Measurements from ENCODE around the gene MEGF9. TPM values are rescaled to one million over a fixed set of nuclear protein-coding genes. Genes with fewer than 3 reads are reported as not detected.

Gene MEGF9
- total RNA-seq, 1 donor from 2014 or later, result 17.7 TPM

DNA sequence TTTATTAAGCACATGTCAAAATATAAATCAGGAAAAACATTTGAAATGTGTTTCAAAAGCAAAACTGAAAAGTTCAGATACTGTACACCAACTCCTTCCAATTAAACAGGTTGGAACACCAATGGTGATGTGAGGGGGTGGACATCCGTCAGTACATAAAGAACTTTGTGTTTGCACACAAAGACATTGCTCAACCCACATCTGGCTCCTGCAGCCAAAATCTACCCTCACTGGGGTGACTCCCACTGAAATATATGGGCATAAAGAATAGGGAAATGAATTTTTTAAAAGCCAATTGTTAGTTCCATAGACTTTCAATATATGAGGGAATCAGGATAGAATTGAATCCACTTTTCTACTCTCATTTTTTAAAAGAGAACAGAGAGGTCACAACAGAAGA, 63.9 kb downstream of the MEGF9 start:
- no peak overlapping the region for H3K4me2 ChIP-seq (ENCODE audit: low read length)
- FAIRE-seq (no peak), DNase-seq (ENCODE audit: low read depth) (no peak)
- no peaks in the 10 kb centered on the region for H3K36me3 Mint-ChIP-seq (ENCODE audit: low read depth, unreplicated experiment)
- H3K27ac ChIP-seq (ENCODE audit: low read depth, low read length), result no peak overlapping the region
- H4K20me1 ChIP-seq (ENCODE audit: insufficient read depth, low read length), result no peaks in the 10 kb centered on the region
- H3K9me3 Mint-ChIP-seq (ENCODE audit: unreplicated experiment), result no peaks in the 10 kb centered on the region
- H3K79me2 ChIP-seq (ENCODE audit: insufficient read depth, low read length), result no peaks in the 10 kb centered on the region
- no peaks in the 10 kb centered on the region for H3K9me3 ChIP-seq (ENCODE audit: insufficient read depth, low read depth, low read length)
- TF ChIP-seq, protein P1, sequence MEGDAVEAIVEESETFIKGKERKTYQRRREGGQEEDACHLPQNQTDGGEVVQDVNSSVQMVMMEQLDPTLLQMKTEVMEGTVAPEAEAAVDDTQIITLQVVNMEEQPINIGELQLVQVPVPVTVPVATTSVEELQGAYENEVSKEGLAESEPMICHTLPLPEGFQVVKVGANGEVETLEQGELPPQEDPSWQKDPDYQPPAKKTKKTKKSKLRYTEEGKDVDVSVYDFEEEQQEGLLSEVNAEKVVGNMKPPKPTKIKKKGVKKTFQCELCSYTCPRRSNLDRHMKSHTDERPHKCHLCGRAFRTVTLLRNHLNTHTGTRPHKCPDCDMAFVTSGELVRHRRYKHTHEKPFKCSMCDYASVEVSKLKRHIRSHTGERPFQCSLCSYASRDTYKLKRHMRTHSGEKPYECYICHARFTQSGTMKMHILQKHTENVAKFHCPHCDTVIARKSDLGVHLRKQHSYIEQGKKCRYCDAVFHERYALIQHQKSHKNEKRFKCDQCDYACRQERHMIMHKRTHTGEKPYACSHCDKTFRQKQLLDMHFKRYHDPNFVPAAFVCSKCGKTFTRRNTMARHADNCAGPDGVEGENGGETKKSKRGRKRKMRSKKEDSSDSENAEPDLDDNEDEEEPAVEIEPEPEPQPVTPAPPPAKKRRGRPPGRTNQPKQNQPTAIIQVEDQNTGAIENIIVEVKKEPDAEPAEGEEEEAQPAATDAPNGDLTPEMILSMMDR (IDR thresholded peaks at IDR 0.05; ENCODE audit: insufficient read depth, low read depth, low read length), result no peak
- no peak for TF ChIP-seq EZH2 (IDR thresholded peaks at IDR 0.05; ENCODE audit: insufficient read depth, low read length)
- no peak overlapping the region for H3K4me3 ChIP-seq (ENCODE audit: insufficient read depth, low read depth, low read length)
- H3K36me3 ChIP-seq (ENCODE audit: insufficient read depth, low read length), result no peaks in the 10 kb centered on the region
- no peaks in the 10 kb centered on the region for H3K4me1 ChIP-seq (ENCODE audit: insufficient read depth, low read length)
- peaks cover 3% of the 10 kb centered on the region for H3K4me1 Mint-ChIP-seq (ENCODE audit: low read depth, unreplicated experiment)
- no peaks in the 10 kb centered on the region for H3K27me3 ChIP-seq (ENCODE audit: insufficient read depth, low read length)
- no peak overlapping the region for H3K9ac ChIP-seq (ENCODE audit: low read length)
- H3K4me3 Mint-ChIP-seq (ENCODE audit: unreplicated experiment), result no peak overlapping the region
- no peaks in the 10 kb centered on the region for H3K27me3 Mint-ChIP-seq (ENCODE audit: low read depth, unreplicated experiment)
- H3K27ac Mint-ChIP-seq (ENCODE audit: unreplicated experiment), result no peak overlapping the region
- H2AFZ ChIP-seq (ENCODE audit: low read depth, low read length), result no peak overlapping the region

DNA sequence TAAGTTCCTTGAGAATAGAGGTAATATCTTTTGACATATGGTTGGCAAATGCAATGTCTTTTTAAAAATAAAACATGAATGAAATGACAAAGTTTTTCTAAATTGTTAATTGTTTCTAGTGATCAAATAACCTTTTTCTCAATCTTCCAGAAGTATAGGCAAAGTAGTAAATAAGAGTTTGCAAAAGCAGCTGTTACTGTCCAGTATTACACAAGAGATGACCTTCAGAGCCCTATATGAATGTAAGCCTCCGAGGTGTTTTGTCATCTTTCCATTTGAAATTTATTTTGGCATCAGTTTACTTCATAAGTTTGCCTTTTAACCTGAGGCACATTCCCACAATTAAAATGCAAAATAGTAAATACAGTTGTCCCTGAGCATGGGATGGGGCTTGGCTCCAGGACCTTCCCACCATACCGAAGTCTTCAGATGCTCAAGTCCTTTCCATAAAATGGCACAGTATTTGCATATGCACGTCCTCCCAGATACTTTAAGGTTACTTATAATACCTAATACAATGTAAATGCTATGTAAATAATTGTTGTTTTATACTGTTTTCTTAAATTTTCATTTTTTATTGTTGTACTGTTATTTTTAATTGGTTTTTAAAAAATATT, 65.6 kb downstream of the MEGF9 start:
- H3K4me2 ChIP-seq (ENCODE audit: low read length), result no peak overlapping the region
- FAIRE-seq, result no peak
- no peak overlapping the region for H3K27ac ChIP-seq (ENCODE audit: low read depth, low read length)
- H3K4me3 ChIP-seq (ENCODE audit: insufficient read depth, low read depth, low read length), result no peak overlapping the region
- Mint-ChIP-seq H3K27ac (ENCODE audit: unreplicated experiment) (no peak overlapping the region), H3K27me3 (ENCODE audit: low read depth, unreplicated experiment) (no peaks in the 10 kb centered on the region), H3K36me3 (ENCODE audit: low read depth, unreplicated experiment) (no peaks in the 10 kb centered on the region), H3K9me3 (ENCODE audit: unreplicated experiment) (no peaks in the 10 kb centered on the region), H3K4me3 (ENCODE audit: unreplicated experiment) (no peak overlapping the region), H3K4me1 (ENCODE audit: low read depth, unreplicated experiment) (peaks cover under 1% of the 10 kb centered on the region)
- H3K9me3 ChIP-seq (ENCODE audit: insufficient read depth, low read depth, low read length), result no peaks in the 10 kb centered on the region
- no peak for DNase-seq (ENCODE audit: low read depth)
- no peaks in the 10 kb centered on the region for H3K79me2 ChIP-seq (ENCODE audit: insufficient read depth, low read length)
- H3K36me3 ChIP-seq (ENCODE audit: insufficient read depth, low read length), result no peaks in the 10 kb centered on the region
- no peaks in the 10 kb centered on the region for H3K4me1 ChIP-seq (ENCODE audit: insufficient read depth, low read length)
- no peak for TF ChIP-seq EZH2 (IDR thresholded peaks at IDR 0.05; ENCODE audit: insufficient read depth, low read length)
- TF ChIP-seq, protein P1 (IDR thresholded peaks at IDR 0.05; ENCODE audit: insufficient read depth, low read depth, low read length), result no peak
- H3K27me3 ChIP-seq (ENCODE audit: insufficient read depth, low read length), result no peaks in the 10 kb centered on the region
- H4K20me1 ChIP-seq (ENCODE audit: insufficient read depth, low read length), result no peaks in the 10 kb centered on the region
- no peak overlapping the region for H2AFZ ChIP-seq (ENCODE audit: low read depth, low read length)
- H3K9ac ChIP-seq (ENCODE audit: low read length), result no peak overlapping the region

DNA sequence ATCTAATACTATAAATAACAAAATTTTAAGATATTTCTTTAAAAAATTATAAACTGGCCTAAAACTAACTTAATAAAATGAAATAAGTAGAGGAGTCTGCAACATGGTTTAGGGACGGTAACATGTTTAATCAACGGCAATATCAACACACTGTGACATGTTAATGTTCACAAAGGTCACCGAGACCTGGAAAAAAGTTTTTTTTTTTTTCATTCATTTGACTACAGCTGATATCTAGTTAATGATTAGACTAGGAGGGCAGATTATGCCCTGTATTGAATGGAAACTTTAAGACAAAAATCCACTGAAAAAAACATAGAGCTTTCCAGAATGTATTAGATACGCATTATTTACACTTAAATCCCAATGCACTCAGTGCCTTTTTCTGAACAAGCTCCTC, 67.3 kb downstream of the MEGF9 start:
- TF ChIP-seq, protein P1 (IDR thresholded peaks at IDR 0.05; ENCODE audit: insufficient read depth, low read depth, low read length), result no peak
- no peak for TF ChIP-seq EZH2 (IDR thresholded peaks at IDR 0.05; ENCODE audit: insufficient read depth, low read length)
- H2AFZ ChIP-seq (ENCODE audit: low read depth, low read length), result no peak overlapping the region
- Mint-ChIP-seq H3K9me3 (ENCODE audit: unreplicated experiment) (no peaks in the 10 kb centered on the region), H3K27ac (ENCODE audit: unreplicated experiment) (no peak overlapping the region), H3K4me3 (ENCODE audit: unreplicated experiment) (no peak overlapping the region), H3K4me1 (ENCODE audit: low read depth, unreplicated experiment) (peaks cover 3% of the 10 kb centered on the region), H3K36me3 (ENCODE audit: low read depth, unreplicated experiment) (no peaks in the 10 kb centered on the region), H3K27me3 (ENCODE audit: low read depth, unreplicated experiment) (no peaks in the 10 kb centered on the region)
- H3K4me1 ChIP-seq (ENCODE audit: insufficient read depth, low read length), result no peaks in the 10 kb centered on the region
- no peaks in the 10 kb centered on the region for H3K36me3 ChIP-seq (ENCODE audit: insufficient read depth, low read length)
- no peak overlapping the region for H3K27ac ChIP-seq (ENCODE audit: low read depth, low read length)
- H3K9ac ChIP-seq (ENCODE audit: low read length), result no peak overlapping the region
- no peak for DNase-seq (ENCODE audit: low read depth)
- no peaks in the 10 kb centered on the region for H4K20me1 ChIP-seq (ENCODE audit: insufficient read depth, low read length)
- H3K4me2 ChIP-seq (ENCODE audit: low read length), result no peak overlapping the region
- H3K27me3 ChIP-seq (ENCODE audit: insufficient read depth, low read length), result no peaks in the 10 kb centered on the region
- H3K4me3 ChIP-seq (ENCODE audit: insufficient read depth, low read depth, low read length), result no peak overlapping the region
- H3K9me3 ChIP-seq (ENCODE audit: insufficient read depth, low read depth, low read length), result no peaks in the 10 kb centered on the region
- no peak for FAIRE-seq
- H3K79me2 ChIP-seq (ENCODE audit: insufficient read depth, low read length), result no peaks in the 10 kb centered on the region

Measured in astrocyte (in vitro differentiated cells and primary cell).